Loucy (cell line): Measurements from ENCODE around the gene KRTAP2-4.

Experiments used
- CTCF ChIP-seq: fragments of 200-600 bp; sonication (generic); conservative IDR thresholded peaks from 2 replicates; pipeline ENCODE4 v1.5.1; 2014; ENCODE audit warnings: mild to moderate bottlenecking, antibody characterized with exemption, low read length
- EZH2phosphoT487 ChIP-seq: fragments of 200-600 bp; IDR thresholded peaks from 2 replicates; pipeline ENCODE4 v1.6.1; 2018; ENCODE audit warnings: antibody characterized with exemption, mild to moderate bottlenecking, moderate library complexity, borderline replicate concordance

GRCh38 chr17:41111151-41111885 is 45.6 kb upstream of the KRTAP2-4 start:
- TF ChIP-seq CTCF (no peak), EZH2phosphoT487 (no peak)
